GM20000 (cell line): ENCODE data around the gene WNT10A.

Experiments
- DNase-seq: peaks from one replicate; pipeline ENCODE4 v3.0.0; 2012; ENCODE audit warnings: low spot score
- TF ChIP-seq, protein P1 (sequence below): IDR thresholded peaks from 2 replicates; pipeline ENCODE4 v1.5.1; 2012; ENCODE audit warnings: mild to moderate bottlenecking, control low read depth; ENCODE audit errors: extremely low read depth, missing control alignments

WNT10A gene

DNA sequence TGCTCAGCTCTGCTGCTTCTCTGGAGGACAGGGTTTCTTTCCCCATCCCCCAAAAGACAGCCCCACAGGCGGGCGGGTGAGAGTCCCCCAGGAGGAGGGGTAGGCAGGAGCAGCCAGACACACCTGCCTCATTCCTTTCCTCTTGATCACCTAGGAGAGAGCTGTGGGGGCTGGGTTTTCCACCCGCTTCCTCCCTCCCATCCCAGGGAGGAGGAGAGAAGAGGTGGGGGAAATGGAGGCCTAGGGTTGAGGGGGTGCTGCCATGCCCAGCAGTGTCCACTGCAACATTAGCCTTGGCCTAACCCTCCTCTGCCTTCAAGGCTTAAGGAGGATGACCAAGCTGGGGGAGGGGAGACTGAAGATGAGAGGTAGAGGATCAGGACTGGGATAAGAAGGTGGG, 14.7 kb downstream of the WNT10A start:
- TF ChIP-seq, protein P1, sequence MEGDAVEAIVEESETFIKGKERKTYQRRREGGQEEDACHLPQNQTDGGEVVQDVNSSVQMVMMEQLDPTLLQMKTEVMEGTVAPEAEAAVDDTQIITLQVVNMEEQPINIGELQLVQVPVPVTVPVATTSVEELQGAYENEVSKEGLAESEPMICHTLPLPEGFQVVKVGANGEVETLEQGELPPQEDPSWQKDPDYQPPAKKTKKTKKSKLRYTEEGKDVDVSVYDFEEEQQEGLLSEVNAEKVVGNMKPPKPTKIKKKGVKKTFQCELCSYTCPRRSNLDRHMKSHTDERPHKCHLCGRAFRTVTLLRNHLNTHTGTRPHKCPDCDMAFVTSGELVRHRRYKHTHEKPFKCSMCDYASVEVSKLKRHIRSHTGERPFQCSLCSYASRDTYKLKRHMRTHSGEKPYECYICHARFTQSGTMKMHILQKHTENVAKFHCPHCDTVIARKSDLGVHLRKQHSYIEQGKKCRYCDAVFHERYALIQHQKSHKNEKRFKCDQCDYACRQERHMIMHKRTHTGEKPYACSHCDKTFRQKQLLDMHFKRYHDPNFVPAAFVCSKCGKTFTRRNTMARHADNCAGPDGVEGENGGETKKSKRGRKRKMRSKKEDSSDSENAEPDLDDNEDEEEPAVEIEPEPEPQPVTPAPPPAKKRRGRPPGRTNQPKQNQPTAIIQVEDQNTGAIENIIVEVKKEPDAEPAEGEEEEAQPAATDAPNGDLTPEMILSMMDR: no peak
- DNase-seq: peak; percentile 19

DNA sequence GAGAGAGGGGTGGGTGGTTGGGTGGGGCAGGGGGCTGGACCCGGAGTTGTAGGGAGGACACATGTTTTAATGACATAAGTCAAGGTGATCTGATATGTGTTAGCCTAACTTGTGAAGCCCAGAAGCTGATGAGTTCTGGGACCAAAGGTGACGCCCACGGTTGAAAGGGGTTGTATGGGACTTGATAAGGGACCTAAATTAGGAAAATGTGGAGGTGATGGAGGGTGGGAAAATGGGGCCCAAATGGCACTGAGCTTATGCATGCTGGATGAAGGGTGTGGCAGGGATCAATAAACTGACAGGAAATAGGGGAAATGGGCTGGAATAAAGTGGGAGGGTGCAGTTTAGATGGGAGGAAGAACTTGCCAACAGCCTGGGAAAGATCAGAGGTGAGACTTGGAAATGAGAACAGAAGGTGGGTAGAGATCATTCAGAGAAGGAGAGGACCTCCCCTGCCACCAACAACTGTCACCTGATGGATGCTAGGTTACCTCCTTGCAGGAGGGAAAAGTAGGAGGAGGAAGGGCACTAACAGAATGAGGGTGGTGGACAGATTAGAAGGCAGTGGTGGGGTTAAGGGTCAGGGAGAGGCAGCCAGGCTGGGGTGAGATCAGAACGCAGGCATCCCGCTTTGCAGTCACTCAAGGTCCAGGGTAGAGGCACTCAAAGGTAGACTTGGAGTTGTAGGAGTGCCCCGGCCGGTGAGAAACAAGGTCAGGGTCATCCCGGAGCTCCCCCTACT, 15.3 kb downstream of the WNT10A start:
- TF ChIP-seq, protein P1: no peak
- no peak for DNase-seq

DNA sequence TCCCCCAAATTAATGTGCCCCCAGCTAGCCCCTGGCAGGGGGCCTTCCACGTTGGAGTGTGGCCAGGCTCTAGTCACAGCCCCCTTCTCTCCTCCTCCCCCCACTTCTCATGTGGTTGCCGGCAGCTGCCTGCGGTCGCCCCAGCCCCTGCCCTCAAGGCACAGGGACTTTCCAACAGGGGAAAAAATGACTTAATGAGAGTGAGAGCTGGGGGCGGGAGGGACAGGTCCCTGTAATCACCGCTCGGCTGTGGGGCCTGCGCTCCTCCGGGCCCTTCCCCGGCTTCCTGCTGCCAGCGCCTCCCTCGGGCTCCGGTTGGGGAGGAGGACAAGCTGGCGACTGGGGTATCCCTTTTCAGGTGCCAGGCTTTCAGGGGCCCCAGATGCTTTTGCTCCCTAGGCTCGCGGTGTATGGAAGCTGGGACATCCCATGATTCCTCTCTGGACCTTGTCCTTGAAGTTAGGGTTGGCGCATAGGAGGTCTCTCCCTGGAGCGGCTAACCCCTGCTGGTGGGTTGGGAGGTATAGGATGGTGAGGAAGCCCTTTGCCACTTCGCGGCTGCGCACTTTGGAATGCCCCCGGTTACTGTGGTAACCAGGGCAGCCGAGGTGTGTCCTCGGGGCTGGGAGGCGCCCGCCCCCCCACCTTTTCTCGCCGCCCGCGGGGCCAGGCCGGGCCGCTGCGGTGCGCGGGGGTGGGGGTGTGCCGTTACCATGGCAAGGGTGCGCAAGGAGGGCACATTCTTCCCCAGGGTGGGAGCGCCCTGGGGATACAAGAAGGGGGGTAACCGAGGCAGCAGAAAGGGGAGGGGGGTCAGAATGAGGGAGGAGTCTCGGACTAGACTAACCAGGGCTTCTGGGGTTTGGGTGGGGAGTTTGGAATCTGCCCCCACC, 16.1 kb downstream of the WNT10A start:
- TF ChIP-seq, protein P1: no peak
- DNase-seq: peak; percentile 93

DNA sequence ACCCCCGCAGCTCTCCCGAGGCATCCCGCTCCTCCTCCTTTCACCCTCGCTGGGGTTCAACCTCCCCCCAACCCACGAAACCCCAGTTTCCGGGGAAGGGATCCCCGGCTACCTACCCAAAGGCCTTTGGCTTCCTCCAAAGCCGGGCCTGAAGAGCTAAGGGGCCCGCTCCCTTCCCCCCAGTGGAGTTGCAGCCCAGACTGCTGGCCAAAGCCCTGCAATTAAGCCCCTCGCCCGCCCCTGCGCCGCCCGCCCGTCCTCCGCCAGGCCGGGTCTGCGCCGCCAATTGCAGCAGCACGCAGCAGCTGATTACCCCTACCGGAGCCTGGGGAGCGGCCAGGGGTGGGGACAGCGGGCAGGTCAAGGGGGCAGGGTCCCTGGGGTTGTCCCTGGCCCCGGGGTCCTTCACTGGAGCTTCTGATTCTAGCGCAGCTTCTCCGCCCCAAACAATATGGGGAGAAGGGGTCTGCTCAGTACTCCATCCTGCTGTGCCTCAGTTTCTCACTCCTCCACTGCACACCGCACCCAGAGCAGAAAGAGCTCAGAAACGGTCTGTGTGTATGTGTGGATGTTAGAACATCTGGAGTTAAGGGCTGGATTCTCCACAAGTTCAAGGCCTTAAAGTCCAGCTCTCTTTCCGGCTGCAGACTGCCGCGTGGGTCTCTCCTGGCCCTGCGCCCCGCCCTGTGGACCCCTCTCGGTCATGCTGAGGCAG, 16.9 kb downstream of the WNT10A start:
- no peak for DNase-seq

DNA sequence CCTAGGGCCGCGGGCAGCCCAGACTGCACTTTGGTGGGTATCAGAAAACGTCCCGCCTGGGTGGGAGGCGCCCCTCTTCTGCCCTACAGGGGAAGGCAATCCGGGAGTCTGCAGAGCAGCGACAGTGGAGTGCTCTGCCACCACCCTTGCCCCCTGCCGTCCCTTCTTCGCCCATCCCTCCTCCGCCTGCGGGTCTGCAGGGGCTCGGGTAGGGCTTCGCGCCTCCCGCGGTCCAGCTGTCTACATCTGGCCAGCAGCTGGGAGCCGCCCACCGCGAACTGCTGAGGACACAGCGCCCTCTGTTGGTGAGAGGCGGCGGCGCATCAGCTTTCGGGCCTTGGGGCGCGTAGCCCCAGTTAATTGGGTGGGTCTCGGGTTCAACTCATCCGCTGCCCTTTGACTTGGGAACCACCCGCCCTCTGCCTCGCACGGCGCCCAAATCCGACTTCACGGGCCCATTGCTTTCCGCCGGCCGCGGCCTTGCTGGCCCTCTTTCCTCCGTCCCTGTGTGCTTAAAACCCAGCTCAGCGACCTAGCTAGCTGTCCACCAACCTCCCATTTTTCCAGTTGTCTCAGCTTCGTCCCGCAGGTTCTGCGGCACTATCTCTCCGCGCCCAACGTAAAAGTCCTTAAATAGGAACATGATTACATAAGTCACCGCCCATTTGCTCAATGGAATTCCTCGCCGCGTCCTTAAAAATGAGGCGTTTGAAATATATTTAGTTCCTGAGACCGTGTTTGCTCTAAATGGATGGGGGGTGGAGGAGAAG, 17.6 kb downstream of the WNT10A start:
- TF ChIP-seq, protein P1: peak; percentile 96
- DNase-seq: peak; percentile 85

More for the DNA sequence above, 16.9 kb downstream of the WNT10A start:
- TF ChIP-seq, protein P1: no peak

DNA sequence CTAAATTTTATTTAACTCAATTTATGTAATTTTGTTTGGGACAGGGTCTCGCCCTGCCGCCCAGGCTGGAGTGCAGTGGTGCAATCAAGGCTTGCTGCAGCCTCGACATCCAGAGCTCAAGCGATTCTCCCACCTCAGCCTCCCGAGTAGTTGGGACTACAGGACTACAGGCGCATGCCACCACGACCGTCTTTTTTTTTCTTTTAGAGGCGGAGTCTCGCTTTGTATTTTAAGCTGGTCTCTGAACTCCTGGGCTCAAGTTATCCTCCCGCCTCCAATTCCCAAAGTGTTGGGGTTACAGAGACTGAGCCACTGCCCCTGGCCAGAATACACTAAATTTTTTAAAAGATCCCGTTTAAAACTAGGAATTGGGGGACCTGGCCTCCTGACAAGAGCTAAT, 18.5 kb downstream of the WNT10A start:
- DNase-seq: no peak
- TF ChIP-seq, protein P1: no peak
